Mesendoderm (in vitro differentiated cells): ENCODE data around the gene TMEM217.

Experiments used
- DNase-seq: peaks from one replicate; pipeline ENCODE4 v3.0.0; 2013
- H2AK5ac ChIP-seq: 2 replicates; pipeline ENCODE4 v1.6.1; 2013; ENCODE audit warnings: low read length, inconsistent platforms
- H2BK120ac ChIP-seq: 2 replicates; pipeline ENCODE4 v1.6.1; 2013; ENCODE audit warnings: low read depth, mild to moderate bottlenecking, low read length, moderate library complexity, mixed read lengths
- H2BK15ac ChIP-seq: replicated peaks from 2 replicates; pipeline ENCODE4 v1.6.1; 2013; ENCODE audit warnings: low read depth, mild to moderate bottlenecking, moderate library complexity
- H2BK5ac ChIP-seq: 2 replicates; pipeline ENCODE4 v1.6.1; 2013; ENCODE audit warnings: low read length, inconsistent platforms
- H3K18ac ChIP-seq: 2 replicates; pipeline ENCODE4 v1.6.1; 2013; ENCODE audit warnings: mild to moderate bottlenecking, low read length, mixed read lengths
- H3K23ac ChIP-seq: one replicate; pipeline ENCODE4 v1.6.1; 2013; ENCODE audit warnings: low read length
- H3K27ac ChIP-seq: 2 replicates; pipeline ENCODE4 v1.5.1; 2013; ENCODE audit warnings: low read depth, mild to moderate bottlenecking, inconsistent platforms, low read length, moderate library complexity
- H3K27me3 ChIP-seq: 2 replicates; pipeline ENCODE4 v1.6.1; 2013; ENCODE audit warnings: low read length, control low read depth, mild to moderate bottlenecking, inconsistent platforms; ENCODE audit not compliant: insufficient read depth, poor library complexity
- H3K36me3 ChIP-seq: 2 replicates; pipeline ENCODE4 v1.6.1; 2013; ENCODE audit warnings: low read length, inconsistent platforms; ENCODE audit not compliant: control insufficient read depth, insufficient read depth
- H3K4ac ChIP-seq: one replicate; pipeline ENCODE4 v1.6.1; 2013; ENCODE audit warnings: low read depth, mild to moderate bottlenecking, low read length, moderate library complexity
- H3K4me1 ChIP-seq: 2 replicates; pipeline ENCODE4 v1.6.1; 2013; ENCODE audit warnings: low read depth, low read length, inconsistent platforms; ENCODE audit not compliant: control insufficient read depth
- H3K4me2 ChIP-seq: 2 replicates; pipeline ENCODE4 v1.6.1; 2013; ENCODE audit warnings: low read length
- H3K4me3 ChIP-seq: 2 replicates; pipeline ENCODE4 v1.5.1; 2013; ENCODE audit warnings: mild to moderate bottlenecking, low read length
- H3K56ac ChIP-seq: one replicate; pipeline ENCODE4 v1.6.1; 2013; ENCODE audit warnings: low read length
- H3K79me1 ChIP-seq: 2 replicates; pipeline ENCODE4 v1.6.1; 2013; ENCODE audit warnings: low read length, inconsistent platforms
- H3K79me2 ChIP-seq: 2 replicates; pipeline ENCODE4 v1.6.1; 2013; ENCODE audit warnings: mild to moderate bottlenecking, low read length; ENCODE audit not compliant: control insufficient read depth, insufficient read depth
- H3K9ac ChIP-seq: 2 replicates; pipeline ENCODE4 v1.6.1; 2013; ENCODE audit warnings: low read length, inconsistent platforms
- H4K5ac ChIP-seq: one replicate; pipeline ENCODE4 v1.6.1; 2013; ENCODE audit warnings: low read length
- H4K8ac ChIP-seq: one replicate; pipeline ENCODE4 v1.6.1; 2013; ENCODE audit warnings: low read depth, mild to moderate bottlenecking, control low read depth, low read length, moderate library complexity
- WGBS: extraction: QIAGEN DNeasy Blood & Tissue Kit; methylation state at CpG from one replicate; pipeline ENCODE4 v1.1.7; 2013; ENCODE audit warnings: low lambda C conversion rate, missing lambda C conversion rate; ENCODE audit not compliant: insufficient coverage; ENCODE audit errors: extremely low coverage; 5-methylcytosine and 5-hydroxymethylcytosine counted together

TMEM217 gene

DNA sequence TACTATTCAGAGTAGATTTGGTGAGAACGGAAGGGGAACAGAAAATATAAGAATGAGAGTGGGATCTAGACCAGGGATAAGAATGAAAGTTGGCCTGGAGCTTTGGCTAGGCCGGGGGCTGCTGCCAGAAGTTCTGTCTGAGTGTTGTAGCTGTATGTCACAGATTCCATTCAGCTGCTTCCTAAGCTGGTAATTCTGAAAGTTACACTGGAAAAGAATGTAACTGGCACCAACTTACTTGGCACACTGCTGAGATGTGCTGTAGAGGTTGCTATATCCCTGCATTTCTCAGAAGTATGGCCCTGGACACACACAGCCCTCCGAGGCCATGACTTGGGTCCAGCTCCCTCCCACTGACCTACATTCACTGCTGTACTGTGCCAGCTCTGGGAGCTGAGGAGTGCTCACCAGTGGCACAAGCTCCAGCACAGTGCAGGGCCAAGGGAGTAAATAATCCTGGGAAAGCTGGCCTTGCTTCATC lies 25.8 kb upstream of the TMEM217 start:
- H3K36me3 ChIP-seq = peaks cover 6% of the 10 kb centered on the region
- H3K27ac ChIP-seq = no peak overlapping the region
- H4K8ac ChIP-seq = no peak overlapping the region
- no peaks in the 10 kb centered on the region for H3K79me2 ChIP-seq
- WGBS = no CpG with 5 or more reads among the region's 3 CpGs
- H2BK120ac ChIP-seq = no peak overlapping the region
- no peak overlapping the region for H4K5ac ChIP-seq
- H3K9ac ChIP-seq = no peak overlapping the region
- H3K4ac ChIP-seq = no peak overlapping the region
- H2AK5ac ChIP-seq = no peak overlapping the region
- no peaks in the 10 kb centered on the region for H3K4me1 ChIP-seq
- DNase-seq = no peak
- no peaks in the 10 kb centered on the region for H3K27me3 ChIP-seq
- no peak overlapping the region for H2BK5ac ChIP-seq
- no peak overlapping the region for H2BK15ac ChIP-seq
- H3K18ac ChIP-seq = no peak overlapping the region
- H3K4me2 ChIP-seq = no peak overlapping the region
- H3K79me1 ChIP-seq = peaks cover 2% of the 10 kb centered on the region
- no peak overlapping the region for H3K56ac ChIP-seq
- no peak overlapping the region for H3K4me3 ChIP-seq
- H3K23ac ChIP-seq = no peak overlapping the region

DNA sequence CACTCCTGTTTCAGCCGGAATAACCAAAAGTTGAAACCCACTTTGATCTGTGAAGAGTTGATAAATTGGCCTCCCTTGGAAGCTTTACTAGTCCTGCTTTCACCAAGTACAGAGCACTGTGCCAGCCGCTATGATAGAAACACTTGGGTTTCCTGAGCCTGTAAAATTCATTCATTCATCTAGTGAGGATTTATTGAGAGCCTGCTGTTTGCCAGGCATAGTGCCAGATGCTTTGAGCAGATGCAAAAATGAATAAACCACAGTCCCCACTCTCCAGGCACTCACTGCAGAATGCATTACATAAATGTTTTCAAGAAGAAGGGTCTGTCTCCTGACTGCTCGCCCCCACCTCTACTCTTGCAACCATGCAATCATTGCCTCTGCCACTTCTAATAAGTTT lies 25.3 kb upstream of the TMEM217 start:
- Histone ChIP-seq H2BK15ac (no peak overlapping the region), H4K5ac (no peak overlapping the region), H3K18ac (no peak overlapping the region), H3K36me3 (peaks cover 6% of the 10 kb centered on the region), H3K79me1 (peaks cover 2% of the 10 kb centered on the region), H3K4me1 (no peaks in the 10 kb centered on the region), H2BK5ac (no peak overlapping the region), H3K4me3 (no peak overlapping the region), H3K9ac (no peak overlapping the region), H2BK120ac (no peak overlapping the region), H3K4me2 (no peak overlapping the region), H3K23ac (no peak overlapping the region), H3K4ac (no peak overlapping the region), H2AK5ac (no peak overlapping the region), H3K79me2 (no peaks in the 10 kb centered on the region), H3K27ac (no peak overlapping the region), H3K56ac (no peak overlapping the region), H3K27me3 (no peaks in the 10 kb centered on the region), H4K8ac (no peak overlapping the region)
- DNase-seq = no peak
- WGBS = no CpG with 5 or more reads among the region's 3 CpGs

DNA sequence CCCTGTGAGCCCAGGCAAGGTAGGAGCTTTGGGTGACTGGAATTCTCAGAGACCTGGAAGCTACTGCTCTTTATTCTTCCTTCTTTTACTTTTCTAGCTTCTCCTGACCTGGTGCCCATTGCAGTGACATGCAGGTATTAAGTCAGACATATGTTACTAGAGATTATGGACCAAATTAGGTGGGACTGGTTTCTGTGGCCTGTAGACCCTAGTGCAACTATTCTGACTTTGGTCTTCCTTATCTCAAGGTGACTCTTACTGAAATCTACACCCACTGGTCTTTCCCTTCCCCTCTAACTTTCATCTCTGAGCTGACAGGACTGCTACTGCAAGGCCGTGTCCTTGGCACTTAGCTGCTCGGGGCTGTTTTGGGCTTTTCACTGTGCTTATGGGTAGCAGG lies 24.4 kb upstream of the TMEM217 start:
- no peak overlapping the region for H3K9ac ChIP-seq
- H4K5ac ChIP-seq = no peak overlapping the region
- no CpG with 5 or more reads among the region's 2 CpGs for WGBS
- H3K18ac ChIP-seq = no peak overlapping the region
- H3K23ac ChIP-seq = no peak overlapping the region
- H3K56ac ChIP-seq = no peak overlapping the region
- no peak overlapping the region for H3K27ac ChIP-seq
- no peak overlapping the region for H3K4ac ChIP-seq
- H3K79me2 ChIP-seq = no peaks in the 10 kb centered on the region
- no peak overlapping the region for H4K8ac ChIP-seq
- no peak overlapping the region for H2BK15ac ChIP-seq
- H3K36me3 ChIP-seq = peaks cover 6% of the 10 kb centered on the region
- DNase-seq = no peak
- no peak overlapping the region for H3K4me3 ChIP-seq
- H3K4me1 ChIP-seq = no peaks in the 10 kb centered on the region
- H3K4me2 ChIP-seq = no peak overlapping the region
- no peaks in the 10 kb centered on the region for H3K27me3 ChIP-seq
- H2AK5ac ChIP-seq = no peak overlapping the region
- peaks cover 2% of the 10 kb centered on the region for H3K79me1 ChIP-seq
- H2BK5ac ChIP-seq = no peak overlapping the region
- no peak overlapping the region for H2BK120ac ChIP-seq

DNA sequence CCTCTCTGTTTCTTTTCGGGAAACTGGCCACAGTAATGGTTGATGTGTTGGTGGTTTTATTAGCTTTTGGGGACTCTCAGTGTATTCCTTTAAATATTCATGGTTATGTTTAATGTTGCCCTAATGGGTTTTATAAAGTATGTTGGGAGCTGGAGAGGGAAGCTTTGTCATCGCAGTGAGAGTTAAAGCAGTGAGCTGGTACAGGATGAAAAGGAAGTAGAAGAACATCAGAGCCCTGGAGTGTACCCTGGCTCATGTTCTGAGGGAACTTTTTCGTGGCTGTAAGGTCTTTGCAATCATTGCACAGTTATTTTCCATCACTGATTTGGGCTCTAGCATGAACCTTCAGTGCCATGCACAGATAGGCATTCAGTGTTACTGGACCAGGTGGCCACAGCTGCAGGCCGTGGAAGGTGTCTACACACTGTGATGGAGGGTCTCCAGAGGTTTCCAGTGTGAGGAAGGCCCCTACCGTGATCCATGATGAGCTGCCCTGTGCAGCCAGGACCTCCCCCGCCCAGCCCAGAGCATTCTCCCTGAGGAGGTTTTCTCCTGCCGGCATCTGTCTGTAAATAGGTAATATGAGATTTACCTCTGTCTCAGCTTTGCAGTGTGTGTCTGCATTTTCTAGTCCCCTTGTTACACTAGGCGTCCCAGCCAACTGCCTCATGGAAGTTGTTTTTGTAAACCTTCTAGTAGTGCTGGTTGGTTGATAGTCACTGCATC lies 22.4 kb upstream of the TMEM217 start:
- Histone ChIP-seq H3K27me3 (no peaks in the 10 kb centered on the region), H3K9ac (no peak overlapping the region), H3K56ac (no peak overlapping the region), H3K36me3 (peaks cover 6% of the 10 kb centered on the region), H2AK5ac (no peak overlapping the region), H3K18ac (no peak overlapping the region), H3K79me2 (no peaks in the 10 kb centered on the region), H3K4me3 (no peak overlapping the region), H4K8ac (no peak overlapping the region), H3K4me2 (no peak overlapping the region), H2BK5ac (no peak overlapping the region), H2BK120ac (no peak overlapping the region), H2BK15ac (no peak overlapping the region), H3K23ac (no peak overlapping the region), H3K4ac (no peak overlapping the region), H3K4me1 (no peaks in the 10 kb centered on the region), H3K27ac (no peak overlapping the region), H4K5ac (no peak overlapping the region), H3K79me1 (peaks cover 4% of the 10 kb centered on the region)
- no peak for DNase-seq
- WGBS = no CpG with 5 or more reads among the region's 8 CpGs

DNA sequence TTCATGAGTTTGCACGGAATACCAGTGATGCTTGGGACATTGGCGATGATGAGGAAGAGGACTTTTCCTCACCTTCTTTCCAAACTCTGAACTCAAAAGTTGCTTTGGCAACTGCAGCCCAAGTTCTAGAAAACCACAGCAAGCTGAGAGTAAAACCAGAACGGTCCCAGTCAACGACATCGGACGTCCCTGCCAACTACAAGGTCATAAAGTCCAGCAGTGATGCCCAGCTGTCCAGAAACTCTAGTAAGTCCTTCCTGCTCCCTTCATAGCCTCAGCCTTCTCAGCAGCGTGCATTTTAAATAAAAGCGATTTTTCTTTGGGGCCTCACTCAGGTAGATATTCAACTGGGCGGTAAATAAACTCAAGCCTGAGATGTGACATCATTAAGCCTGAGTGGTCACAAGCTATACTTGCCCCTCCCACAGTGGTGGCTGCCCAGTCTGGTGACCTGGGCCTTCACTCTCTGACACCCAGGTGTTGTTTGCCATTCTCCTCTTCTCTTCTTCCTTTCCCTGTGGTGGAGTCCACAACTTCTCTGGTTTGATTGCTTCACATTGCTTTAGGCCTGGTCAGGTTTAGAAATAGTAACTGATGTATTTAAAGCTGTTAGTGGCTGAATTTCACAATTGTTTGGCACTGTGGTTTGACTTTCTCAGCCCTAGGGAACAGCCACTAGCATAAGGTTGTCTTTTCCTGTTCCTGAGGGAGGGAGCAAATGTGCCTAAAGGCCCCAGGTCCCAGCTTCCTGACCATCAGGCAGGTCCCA lies 21.6 kb upstream of the TMEM217 start:
- Histone ChIP-seq H3K23ac (no peak overlapping the region), H2BK15ac (no peak overlapping the region), H2AK5ac (no peak overlapping the region), H3K18ac (no peak overlapping the region), H4K5ac (no peak overlapping the region), H3K79me2 (no peaks in the 10 kb centered on the region), H2BK120ac (no peak overlapping the region), H2BK5ac (no peak overlapping the region), H3K4ac (no peak overlapping the region), H3K56ac (no peak overlapping the region), H3K4me2 (no peak overlapping the region), H3K27me3 (no peaks in the 10 kb centered on the region), H3K4me3 (no peak overlapping the region), H3K36me3 (peaks cover 3% of the 10 kb centered on the region), H3K79me1 (peaks cover 6% of the 10 kb centered on the region), H3K4me1 (no peaks in the 10 kb centered on the region), H3K9ac (no peak overlapping the region), H4K8ac (no peak overlapping the region), H3K27ac (no peak overlapping the region)
- no peak for DNase-seq
- no CpG with 5 or more reads among the region's 9 CpGs for whole genome bisulfite sequencing
